COLO668 (cell line): ENCODE data around the gene SAP30BP.

Experiments used
- DNase-seq: peaks from one replicate; lab custom pipeline; 2025; ENCODE audit not compliant: unreplicated experiment; lab: John Stamatoyannopoulos, UW

SAP30BP gene

GRCh38 chr17:75737133-75737962 is 70.2 kb downstream of the SAP30BP start:
- no peak for DNase-seq

GRCh38 chr17:75738218-75738802 is 71.2 kb downstream of the SAP30BP start:
- no peak for DNase-seq

- no peak for DNase-seq
Observed at GRCh38 chr17:75739174-75739573, 72.0 kb downstream of the SAP30BP start.

GRCh38 chr17:75739801-75740200 is 72.7 kb downstream of the SAP30BP start:
- DNase-seq: no peak

GRCh38 chr17:75740215-75740614 is 73.1 kb downstream of the SAP30BP start:
- DNase-seq: no peak

GRCh38 chr17:75740631-75741077 is 73.5 kb downstream of the SAP30BP start:
- DNase-seq: no peak

GRCh38 chr17:75742337-75742736 is 75.2 kb downstream of the SAP30BP start:
- DNase-seq: no peak

- no peak for DNase-seq
Observed at GRCh38 chr17:75743625-75744206, 76.6 kb downstream of the SAP30BP start.

- no peak for DNase-seq
Observed at GRCh38 chr17:75748706-75749105, 81.6 kb downstream of the SAP30BP start.

GRCh38 chr17:75749545-75750389 is 82.6 kb downstream of the SAP30BP start:
- peak; percentile 63 for DNase-seq

- DNase-seq: no peak
Observed at GRCh38 chr17:75750661-75751423, 83.7 kb downstream of the SAP30BP start.

- DNase-seq: no peak
Observed at GRCh38 chr17:75751676-75752404, 84.7 kb downstream of the SAP30BP start.

GRCh38 chr17:75752405-75752709 is 85.2 kb downstream of the SAP30BP start:
- no peak for DNase-seq

- DNase-seq: no peak
Observed at GRCh38 chr17:75752802-75753513, 85.8 kb downstream of the SAP30BP start.

- peak; percentile 71 for DNase-seq
Observed at GRCh38 chr17:75753514-75754377, 86.6 kb downstream of the SAP30BP start.

- DNase-seq: no peak
Observed at GRCh38 chr17:75754378-75755204, 87.5 kb downstream of the SAP30BP start.

- DNase-seq: peak; percentile 41
Observed at GRCh38 chr17:75755205-75755901, 88.2 kb downstream of the SAP30BP start.
